ENCODE results near the gene SAMHD1.
A peak's percentile ranks its signal among the peaks of the same experiment; 100 is the strongest.

Gene SAMHD1

GRCh38 chr20:36891211-36891610 lies 60.3 kb downstream of the SAMHD1 start:
- in situ Hi-C loops (cut with HindIII; ENCODE audit: low sequenced_read_pairs) = no loop called here
- DNase-seq (ENCODE audit: low read depth) = no peak
- no peak overlapping the region for H3K4me3 ChIP-seq (ENCODE audit: low read depth, low read length)
- TF ChIP-seq, protein P1, sequence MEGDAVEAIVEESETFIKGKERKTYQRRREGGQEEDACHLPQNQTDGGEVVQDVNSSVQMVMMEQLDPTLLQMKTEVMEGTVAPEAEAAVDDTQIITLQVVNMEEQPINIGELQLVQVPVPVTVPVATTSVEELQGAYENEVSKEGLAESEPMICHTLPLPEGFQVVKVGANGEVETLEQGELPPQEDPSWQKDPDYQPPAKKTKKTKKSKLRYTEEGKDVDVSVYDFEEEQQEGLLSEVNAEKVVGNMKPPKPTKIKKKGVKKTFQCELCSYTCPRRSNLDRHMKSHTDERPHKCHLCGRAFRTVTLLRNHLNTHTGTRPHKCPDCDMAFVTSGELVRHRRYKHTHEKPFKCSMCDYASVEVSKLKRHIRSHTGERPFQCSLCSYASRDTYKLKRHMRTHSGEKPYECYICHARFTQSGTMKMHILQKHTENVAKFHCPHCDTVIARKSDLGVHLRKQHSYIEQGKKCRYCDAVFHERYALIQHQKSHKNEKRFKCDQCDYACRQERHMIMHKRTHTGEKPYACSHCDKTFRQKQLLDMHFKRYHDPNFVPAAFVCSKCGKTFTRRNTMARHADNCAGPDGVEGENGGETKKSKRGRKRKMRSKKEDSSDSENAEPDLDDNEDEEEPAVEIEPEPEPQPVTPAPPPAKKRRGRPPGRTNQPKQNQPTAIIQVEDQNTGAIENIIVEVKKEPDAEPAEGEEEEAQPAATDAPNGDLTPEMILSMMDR (IDR thresholded peaks at IDR 0.05; ENCODE audit: low read depth, low read length, missing control alignments) = no peak

DNA sequence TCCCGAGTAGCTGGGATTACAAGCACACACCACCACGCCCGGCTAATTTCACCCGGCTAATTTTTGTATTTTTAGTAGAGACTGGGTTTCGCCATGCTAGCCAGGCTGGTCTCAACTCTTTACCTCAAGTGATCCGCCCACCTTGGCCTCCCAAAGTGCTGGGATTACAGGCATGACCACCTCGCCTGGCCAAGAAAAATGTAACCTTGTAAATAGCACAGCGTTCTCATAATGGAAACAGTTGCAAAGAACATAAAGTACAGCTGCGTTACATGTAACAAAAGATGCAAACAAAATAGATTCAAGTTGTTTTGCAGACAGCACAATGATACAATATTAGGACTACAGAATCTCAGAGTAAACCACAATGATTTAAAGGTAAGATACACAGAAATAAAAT lies 60.9 kb downstream of the SAMHD1 start:
- TF ChIP-seq, protein P1 (IDR thresholded peaks at IDR 0.05; ENCODE audit: low read depth, low read length, missing control alignments) = no peak
- H3K4me3 ChIP-seq (ENCODE audit: low read depth, low read length) = no peak overlapping the region
- DNase-seq (ENCODE audit: low read depth) = no peak
- in situ Hi-C loops (cut with HindIII; ENCODE audit: low sequenced_read_pairs) = no loop called here

DNA sequence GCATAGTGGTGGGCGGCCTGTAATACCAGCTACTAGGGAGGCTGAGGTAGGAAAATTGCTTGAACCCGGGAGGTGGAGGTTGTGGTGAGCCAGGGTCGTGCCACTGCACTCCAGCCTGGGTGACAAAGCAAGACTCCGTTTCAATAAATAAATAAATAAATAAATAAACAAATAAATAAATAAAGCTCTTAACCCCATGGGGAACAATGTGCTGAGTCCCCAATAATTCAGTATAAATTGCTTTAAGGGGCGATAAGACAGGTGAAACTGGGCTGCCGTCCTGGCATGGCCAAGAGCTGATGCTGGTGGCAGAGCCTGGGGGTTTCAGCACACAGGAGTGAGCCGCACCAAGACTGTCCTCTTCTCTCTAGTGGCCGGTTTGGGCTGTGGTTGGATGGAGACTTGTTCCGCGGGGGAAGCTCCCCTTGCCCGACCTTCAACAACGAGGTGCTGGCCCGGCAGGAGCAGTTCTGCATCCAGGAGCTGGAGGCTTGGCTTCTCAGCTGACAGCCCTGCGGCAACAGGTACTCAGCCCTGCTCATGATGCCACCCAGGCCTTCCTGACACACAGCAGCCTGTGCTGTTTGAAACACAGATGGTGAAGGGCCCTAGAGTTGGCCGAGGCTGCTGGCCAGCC lies 62.5 kb downstream of the SAMHD1 start:
- no peak overlapping the region for H3K4me3 ChIP-seq (ENCODE audit: low read depth, low read length)
- TF ChIP-seq, protein P1 (IDR thresholded peaks at IDR 0.05; ENCODE audit: low read depth, low read length, missing control alignments) = no peak
- no peak for DNase-seq (ENCODE audit: low read depth)
- in situ Hi-C loops (cut with HindIII; ENCODE audit: low sequenced_read_pairs) = no loop called here

- DNase-seq (ENCODE audit: low read depth) = no peak
- no peak overlapping the region for H3K4me3 ChIP-seq (ENCODE audit: low read depth, low read length)
- in situ Hi-C loops (cut with HindIII; ENCODE audit: low sequenced_read_pairs) = no loop called here
- TF ChIP-seq, protein P1 (IDR thresholded peaks at IDR 0.05; ENCODE audit: low read depth, low read length, missing control alignments) = no peak
These were observed 63.8 kb downstream of the SAMHD1 start for GRCh38 chr20:36887752-36888090.

DNA sequence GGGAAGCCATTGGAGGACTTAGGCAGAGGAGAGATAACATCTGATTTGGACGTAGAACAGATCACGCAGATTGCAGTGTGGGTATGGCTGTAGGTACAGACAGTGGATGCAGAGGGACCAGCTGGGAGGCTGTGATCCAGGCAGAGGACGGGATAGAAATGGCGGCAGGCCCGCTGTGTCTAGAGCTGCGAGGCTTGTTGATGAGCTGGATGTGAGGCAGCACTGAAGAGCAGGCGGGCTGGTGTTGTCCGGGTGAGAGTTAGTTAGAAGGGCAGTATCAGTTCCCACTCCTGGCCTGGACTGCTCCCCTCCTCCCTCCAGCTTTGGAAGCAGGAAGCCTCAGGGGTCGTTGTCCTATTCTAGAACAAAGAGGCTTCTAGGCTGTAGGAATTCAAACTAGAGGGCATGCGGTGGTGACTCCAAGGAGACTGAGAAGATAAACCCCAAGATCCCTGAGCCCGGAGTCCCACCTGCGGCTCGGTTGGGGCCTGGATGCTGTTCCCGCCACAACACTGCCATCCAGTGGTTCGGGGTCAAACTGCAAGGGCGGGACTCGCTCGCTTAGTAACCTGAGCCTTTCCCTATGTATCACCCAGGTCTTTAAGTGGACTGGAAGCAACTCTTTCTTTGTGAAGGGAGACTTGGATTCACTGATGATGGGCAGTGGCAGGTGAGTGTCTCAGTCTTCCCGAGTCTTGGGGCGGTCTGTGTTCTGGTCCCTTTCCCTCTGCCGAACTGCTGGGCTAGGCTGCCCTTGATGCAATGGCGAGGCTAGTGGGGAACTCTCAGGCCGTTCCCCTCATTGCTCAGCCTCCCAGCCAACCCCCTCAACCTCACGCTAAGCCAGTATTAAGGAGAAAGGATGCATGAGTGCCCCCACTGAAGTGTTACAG lies 64.4 kb downstream of the SAMHD1 start:
- in situ Hi-C loops (cut with HindIII; ENCODE audit: low sequenced_read_pairs) = no loop called here

DNA sequence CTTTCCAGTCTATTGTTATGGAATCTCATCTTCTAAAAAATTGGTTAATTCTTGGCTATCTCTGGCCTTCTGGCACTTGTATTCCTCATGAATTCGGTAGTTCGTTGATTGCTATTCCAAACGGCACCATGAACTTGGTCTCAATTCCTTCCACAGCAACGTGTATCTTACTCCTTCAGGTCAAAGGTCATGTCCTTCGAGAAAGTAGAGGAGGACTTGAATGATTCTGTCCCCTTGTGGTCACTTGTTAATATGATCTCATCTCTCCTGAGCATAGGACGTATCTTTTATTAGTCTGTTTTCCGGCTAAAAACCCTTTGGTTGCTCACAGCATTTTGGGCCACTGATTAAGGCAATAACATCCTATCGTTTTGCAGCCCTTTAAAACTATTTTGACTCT lies 66.2 kb downstream of the SAMHD1 start:
- no peak for DNase-seq (ENCODE audit: low read depth)
- H3K4me3 ChIP-seq (ENCODE audit: low read depth, low read length) = no peak overlapping the region
- TF ChIP-seq, protein P1 (IDR thresholded peaks at IDR 0.05; ENCODE audit: low read depth, low read length, missing control alignments) = no peak
- in situ Hi-C loops (cut with HindIII; ENCODE audit: low sequenced_read_pairs) = no loop called here

More for the DNA sequence above, 64.4 kb downstream of the SAMHD1 start:
- peak overlapping the region; percentile 2 for H3K4me3 ChIP-seq (ENCODE audit: low read depth, low read length)
- TF ChIP-seq, protein P1 (IDR thresholded peaks at IDR 0.05; ENCODE audit: low read depth, low read length, missing control alignments) = peak; percentile 98
- DNase-seq (ENCODE audit: low read depth) = peak; percentile 66
